ENCODE measurements around the gene JMJD8. TPM values are rescaled to one million over a fixed set of nuclear protein-coding genes. Genes with fewer than 3 reads are reported as not detected.

Gene JMJD8
- total RNA-seq, 1 donor, result 48.5 TPM

DNA sequence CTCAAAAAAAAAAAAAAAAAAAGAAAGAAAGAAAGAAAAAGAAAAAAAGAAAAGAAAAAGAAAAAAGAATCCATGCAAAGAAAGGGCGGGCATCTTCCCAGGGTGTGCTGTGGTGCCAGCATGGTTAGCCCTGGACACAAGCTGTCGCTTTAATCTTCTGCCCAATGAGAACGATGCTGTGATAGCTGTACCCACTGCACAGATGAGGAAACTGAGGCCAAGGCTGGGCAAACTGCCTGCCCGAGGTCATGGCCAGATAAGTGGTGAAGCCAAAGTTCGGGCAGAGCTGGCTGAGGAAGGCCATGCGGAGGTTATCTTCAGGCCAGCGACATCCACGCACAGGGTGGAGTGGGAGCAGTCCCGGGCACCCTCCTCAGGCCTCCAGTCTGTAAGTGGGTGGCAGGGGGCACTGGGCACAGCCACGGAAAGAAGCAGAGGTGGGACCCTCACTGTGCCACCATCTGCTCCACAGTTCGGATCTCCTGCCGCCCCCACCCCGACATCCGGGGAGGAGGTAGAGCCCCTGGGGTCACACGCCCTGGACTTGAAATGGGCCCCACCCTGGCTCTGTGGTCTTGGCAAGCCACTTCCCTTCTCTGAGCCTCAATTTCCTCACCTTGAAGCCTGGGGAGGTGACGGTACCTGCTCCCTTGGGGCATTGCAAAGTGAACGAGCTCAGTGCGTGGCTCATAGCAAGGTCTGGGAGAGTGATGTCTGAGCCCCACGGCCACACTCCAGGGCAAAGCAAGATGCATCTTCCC is 15.0 kb upstream of the JMJD8 start:
- H3K4me2 ChIP-seq (ENCODE audit: insufficient read depth, low read length), result no peak overlapping the region
- H4K20me1 ChIP-seq (ENCODE audit: insufficient read depth, low read length), result peaks cover 18% of the 10 kb centered on the region
- TF ChIP-seq, protein P1, sequence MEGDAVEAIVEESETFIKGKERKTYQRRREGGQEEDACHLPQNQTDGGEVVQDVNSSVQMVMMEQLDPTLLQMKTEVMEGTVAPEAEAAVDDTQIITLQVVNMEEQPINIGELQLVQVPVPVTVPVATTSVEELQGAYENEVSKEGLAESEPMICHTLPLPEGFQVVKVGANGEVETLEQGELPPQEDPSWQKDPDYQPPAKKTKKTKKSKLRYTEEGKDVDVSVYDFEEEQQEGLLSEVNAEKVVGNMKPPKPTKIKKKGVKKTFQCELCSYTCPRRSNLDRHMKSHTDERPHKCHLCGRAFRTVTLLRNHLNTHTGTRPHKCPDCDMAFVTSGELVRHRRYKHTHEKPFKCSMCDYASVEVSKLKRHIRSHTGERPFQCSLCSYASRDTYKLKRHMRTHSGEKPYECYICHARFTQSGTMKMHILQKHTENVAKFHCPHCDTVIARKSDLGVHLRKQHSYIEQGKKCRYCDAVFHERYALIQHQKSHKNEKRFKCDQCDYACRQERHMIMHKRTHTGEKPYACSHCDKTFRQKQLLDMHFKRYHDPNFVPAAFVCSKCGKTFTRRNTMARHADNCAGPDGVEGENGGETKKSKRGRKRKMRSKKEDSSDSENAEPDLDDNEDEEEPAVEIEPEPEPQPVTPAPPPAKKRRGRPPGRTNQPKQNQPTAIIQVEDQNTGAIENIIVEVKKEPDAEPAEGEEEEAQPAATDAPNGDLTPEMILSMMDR (IDR thresholded peaks at IDR 0.05; ENCODE audit: extremely low read depth, low read depth, low read length), result no peak
- H3K4me1 ChIP-seq (ENCODE audit: insufficient read depth, low read length), result no peaks in the 10 kb centered on the region
- DNase-seq (ENCODE audit: insufficient read length, low spot score, missing footprints), result no peak
- H3K9me3 ChIP-seq (ENCODE audit: low read depth, low read length), result no peaks in the 10 kb centered on the region
- H3K27me3 ChIP-seq (ENCODE audit: insufficient read depth, low read length), result peaks cover 57% of the 10 kb centered on the region
- H3K4me3 ChIP-seq (ENCODE audit: insufficient read depth, low read length), result no peak overlapping the region
- H2AFZ ChIP-seq (ENCODE audit: low read length), result no peak overlapping the region
- H3K36me3 ChIP-seq (ENCODE audit: insufficient read depth, low read length), result no peaks in the 10 kb centered on the region
- no peaks in the 10 kb centered on the region for H3K79me2 ChIP-seq (ENCODE audit: insufficient read depth, low read length)
- no peak overlapping the region for H3K27ac ChIP-seq (ENCODE audit: low read depth, low read length)

DNA sequence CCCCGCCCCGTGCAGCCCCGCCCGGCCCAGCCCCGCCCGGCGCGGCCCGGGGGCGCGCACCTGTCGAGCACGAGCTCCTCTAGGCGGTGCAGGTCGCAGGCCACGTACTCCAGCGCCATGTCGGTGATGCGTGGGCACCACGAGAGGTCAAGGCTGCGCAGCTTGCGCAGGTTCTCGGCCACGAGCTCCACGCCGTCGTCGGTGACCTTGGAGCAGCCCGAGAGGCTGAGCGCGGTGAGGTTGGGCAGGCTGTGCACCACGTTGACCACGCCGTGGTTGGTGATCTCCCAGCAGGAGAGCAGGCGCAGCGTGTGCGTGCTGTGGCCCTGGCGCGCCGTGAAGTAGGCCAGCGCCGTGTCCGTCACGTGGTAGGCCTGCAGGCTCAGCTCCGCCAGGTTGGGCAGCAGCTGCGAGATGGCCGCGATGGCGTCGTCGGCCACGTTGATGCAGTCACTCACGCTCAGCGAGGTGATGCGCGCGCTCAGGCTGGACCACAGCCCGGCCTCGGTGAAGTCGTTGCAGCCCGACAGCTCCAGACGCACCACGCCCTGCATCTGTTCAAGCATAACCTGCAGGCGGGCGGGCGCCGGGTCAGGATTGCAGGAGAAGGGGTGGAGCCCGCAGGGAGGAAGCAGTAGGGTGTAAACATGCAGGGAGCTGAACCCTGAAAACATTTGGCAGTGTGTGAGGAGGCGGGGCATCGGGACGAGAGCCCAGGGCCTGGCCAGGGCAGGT is 11.4 kb upstream of the JMJD8 start:
- peaks cover 49% of the 10 kb centered on the region for H3K27me3 ChIP-seq (ENCODE audit: insufficient read depth, low read length)
- H2AFZ ChIP-seq (ENCODE audit: low read length), result no peak overlapping the region
- peaks cover 5% of the 10 kb centered on the region for H4K20me1 ChIP-seq (ENCODE audit: insufficient read depth, low read length)
- H3K27ac ChIP-seq (ENCODE audit: low read depth, low read length), result no peak overlapping the region
- H3K36me3 ChIP-seq (ENCODE audit: insufficient read depth, low read length), result no peaks in the 10 kb centered on the region
- DNase-seq (ENCODE audit: insufficient read length, low spot score, missing footprints), result peak; percentile 94
- H3K4me1 ChIP-seq (ENCODE audit: insufficient read depth, low read length), result no peaks in the 10 kb centered on the region
- H3K79me2 ChIP-seq (ENCODE audit: insufficient read depth, low read length), result no peaks in the 10 kb centered on the region
- no peak overlapping the region for H3K4me2 ChIP-seq (ENCODE audit: insufficient read depth, low read length)
- H3K9me3 ChIP-seq (ENCODE audit: low read depth, low read length), result no peaks in the 10 kb centered on the region
- H3K4me3 ChIP-seq (ENCODE audit: insufficient read depth, low read length), result no peak overlapping the region
- TF ChIP-seq, protein P1 (IDR thresholded peaks at IDR 0.05; ENCODE audit: extremely low read depth, low read depth, low read length), result no peak

GRCh38 chr16:694863-695354 is 10.8 kb upstream of the JMJD8 start:
- Histone ChIP-seq H4K20me1 (ENCODE audit: insufficient read depth, low read length) (peaks cover 5% of the 10 kb centered on the region), H3K27me3 (ENCODE audit: insufficient read depth, low read length) (peaks cover 49% of the 10 kb centered on the region)

More at GRCh38 chr16:694863-695354, 10.8 kb upstream of the JMJD8 start:
- Histone ChIP-seq H3K4me3 (ENCODE audit: insufficient read depth, low read length) (no peak overlapping the region), H2AFZ (ENCODE audit: low read length) (no peak overlapping the region), H3K79me2 (ENCODE audit: insufficient read depth, low read length) (peaks cover 1% of the 10 kb centered on the region), H3K4me1 (ENCODE audit: insufficient read depth, low read length) (peaks cover under 1% of the 10 kb centered on the region), H3K27ac (ENCODE audit: low read depth, low read length) (no peak overlapping the region), H3K36me3 (ENCODE audit: insufficient read depth, low read length) (no peaks in the 10 kb centered on the region), H3K4me2 (ENCODE audit: insufficient read depth, low read length) (no peak overlapping the region), H3K9me3 (ENCODE audit: low read depth, low read length) (no peaks in the 10 kb centered on the region)
- TF ChIP-seq, protein P1 (IDR thresholded peaks at IDR 0.05; ENCODE audit: extremely low read depth, low read depth, low read length), result no peak
- no peak for DNase-seq (ENCODE audit: insufficient read length, low spot score, missing footprints)
